NCI-H128 (cell line): ENCODE measurements around the gene HEATR5A.
"Not testable (repeated sequence)": the region's sequence is repeated elsewhere in the genome, so short reads cannot be mapped to it uniquely, and the experiment has no call there.

Source experiments
- DNase-seq: peaks from one replicate; lab custom pipeline; 2025; ENCODE audit not compliant: unreplicated experiment; lab: John Stamatoyannopoulos, UW

The HEATR5A gene

DNA sequence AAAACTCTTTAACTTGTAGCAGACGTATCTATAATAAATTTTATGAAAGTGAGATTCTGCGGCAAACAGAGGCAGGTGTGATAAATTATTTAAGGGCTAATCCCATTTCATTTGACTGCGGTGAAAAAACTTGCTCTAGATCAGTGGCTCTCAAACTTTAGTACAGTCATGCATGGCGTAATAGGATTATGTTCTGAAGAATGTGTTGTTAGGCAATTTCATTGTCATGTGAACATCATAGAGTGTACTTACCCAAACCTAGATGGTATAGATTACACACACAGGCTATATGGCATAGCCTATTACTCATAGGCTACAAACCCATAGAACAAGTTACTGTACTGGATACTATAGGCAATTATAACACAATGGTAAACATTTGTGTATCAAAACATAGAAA is 83.7 kb downstream of the HEATR5A start:
- no peak for DNase-seq

DNA sequence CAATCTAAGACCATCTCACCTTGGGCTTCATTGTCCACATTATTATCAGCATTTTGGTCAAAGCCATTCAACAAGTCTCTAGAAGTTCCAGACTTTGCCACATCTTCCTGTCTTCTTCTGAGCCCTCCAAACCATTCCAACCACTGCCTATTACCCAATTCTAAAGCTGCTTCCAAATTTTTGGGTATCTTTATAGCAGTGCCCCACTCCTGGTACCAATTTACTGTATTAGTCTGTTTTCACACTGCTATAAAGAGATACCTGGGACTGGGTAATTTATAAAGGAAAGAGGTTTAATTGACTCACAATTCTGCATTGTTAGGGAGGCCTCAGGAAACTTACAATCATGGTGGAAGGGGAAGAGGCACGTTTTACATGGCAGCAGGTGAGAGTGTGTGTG is 89.0 kb downstream of the HEATR5A start:
- not testable (repeated sequence) for DNase-seq

DNA sequence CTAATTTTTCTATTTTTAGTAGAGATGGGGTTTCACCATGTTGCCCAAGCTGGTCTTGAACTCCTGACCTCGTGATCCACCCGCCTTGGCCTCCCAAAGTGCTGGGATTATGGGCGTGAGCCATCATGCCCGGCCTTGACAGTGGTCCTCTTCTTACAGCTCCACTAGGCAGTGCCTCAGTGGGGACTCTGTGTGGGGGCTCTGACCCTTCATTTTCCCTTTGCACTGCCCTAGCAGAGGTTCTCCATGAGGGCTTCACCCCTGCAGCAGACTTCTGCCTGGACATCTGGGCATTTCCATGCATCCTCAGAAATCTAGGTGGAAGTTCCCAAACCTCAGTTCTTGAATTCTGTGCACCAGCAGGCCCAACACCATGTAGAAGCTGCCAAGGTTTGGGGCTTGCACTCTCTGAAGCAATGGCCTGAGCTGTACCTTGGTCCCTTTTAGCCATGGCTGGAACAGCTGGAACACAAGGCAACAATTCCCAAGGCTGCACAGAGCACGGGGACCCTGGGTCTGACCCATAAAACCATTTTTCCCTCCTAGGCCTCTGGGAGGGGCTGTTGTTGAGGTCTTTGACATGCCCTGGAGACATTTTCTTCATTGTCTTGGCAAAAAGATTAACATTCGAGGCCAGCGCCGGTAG is 90.4 kb downstream of the HEATR5A start:
- not testable (repeated sequence) for DNase-seq

DNA sequence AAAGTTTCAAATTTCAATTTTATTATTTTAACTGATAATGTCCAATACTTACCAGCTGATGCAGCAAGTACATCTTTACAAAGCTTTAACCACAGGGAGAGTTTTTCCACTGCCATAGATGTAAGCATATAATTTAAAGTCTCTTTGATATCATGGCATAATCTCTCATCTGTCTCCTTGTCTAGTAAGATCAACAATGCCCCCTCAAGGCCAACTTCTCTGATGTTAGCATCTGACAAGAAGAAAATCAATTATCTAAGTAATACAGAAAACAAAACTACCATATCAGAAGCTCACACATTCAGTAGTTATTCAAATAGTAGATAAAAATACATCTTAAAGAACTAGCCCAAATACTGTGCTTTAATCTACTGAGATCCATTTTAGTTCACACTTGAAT is 94.2 kb downstream of the HEATR5A start:
- DNase-seq, result no peak

DNA sequence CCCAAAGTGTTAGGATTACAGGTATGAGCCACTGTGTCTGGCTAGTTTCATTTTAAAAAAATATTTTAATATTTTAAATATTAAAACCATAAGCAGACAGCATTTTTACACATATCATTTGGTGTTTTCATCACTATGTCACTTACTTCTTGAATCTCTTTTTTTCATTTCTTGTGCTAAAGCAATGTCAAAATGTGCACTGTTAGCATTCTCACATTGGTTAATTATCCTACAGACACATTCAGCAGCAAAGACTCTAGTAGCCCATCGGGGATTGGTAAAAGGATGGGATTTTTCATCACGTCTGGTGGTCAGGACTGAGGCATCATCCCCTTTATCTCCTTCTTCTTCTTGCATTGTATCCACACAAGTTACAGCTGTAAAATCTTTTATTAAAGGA is 96.9 kb downstream of the HEATR5A start:
- DNase-seq, result no peak

DNA sequence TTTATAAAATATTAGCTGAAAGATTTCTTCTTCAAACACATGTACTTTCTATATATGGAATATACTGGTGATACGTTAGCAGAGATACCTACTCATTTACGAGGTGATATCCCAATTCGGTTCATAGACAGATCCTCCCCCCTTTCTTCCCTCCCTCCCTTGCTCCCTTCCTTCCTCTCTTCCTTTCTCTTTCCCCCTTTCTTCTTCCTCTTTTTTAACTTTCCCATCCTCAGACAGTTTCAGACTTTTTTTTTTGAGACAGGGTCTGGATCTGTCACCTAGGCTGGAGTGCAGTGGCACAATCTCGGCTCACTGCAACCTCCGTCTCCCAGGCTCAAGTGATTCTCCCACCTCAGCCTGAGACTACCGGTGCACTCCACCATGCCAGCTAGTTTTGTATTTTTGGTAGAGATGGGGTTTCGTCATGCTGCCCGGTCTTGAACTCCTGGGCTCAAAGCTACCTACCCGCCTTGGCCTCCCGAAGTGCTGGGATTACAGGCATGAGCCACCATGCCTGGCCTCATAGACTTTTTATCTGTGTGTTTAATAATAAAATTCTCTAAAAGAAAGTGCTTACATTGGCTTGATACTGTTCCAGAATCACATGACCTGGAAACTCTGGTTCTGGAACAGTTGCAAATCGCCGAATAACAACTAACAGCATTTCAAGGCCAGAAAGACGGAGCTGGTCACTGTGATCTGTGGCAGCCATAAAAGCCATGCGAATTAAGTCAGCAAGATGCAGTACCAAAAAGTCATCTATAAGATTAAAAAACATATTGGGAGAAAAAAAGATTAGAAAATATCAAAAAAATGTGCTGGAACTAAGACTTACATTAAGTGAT is 99.2 kb downstream of the HEATR5A start:
- DNase-seq, result no peak

DNA sequence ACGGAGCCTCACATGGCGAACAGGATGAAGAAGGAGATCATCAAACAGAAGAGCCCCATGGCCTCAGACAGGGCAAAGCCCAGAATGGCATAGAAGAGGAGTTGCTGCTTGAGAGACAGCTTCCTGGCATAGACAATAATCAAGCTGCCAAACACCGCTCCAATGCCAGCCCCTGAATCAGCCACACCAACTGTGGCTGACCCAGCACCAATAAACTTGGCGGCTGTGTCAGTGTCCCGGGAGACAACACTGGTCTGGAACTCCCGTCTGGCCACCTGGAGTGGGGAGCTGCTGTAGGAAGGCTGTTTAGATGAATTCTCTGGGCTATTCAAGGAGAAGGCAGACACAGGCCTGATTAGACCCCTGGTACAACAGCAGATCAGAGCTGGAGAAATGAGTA is 100.1 kb downstream of the HEATR5A start:
- no peak for DNase-seq

DNA sequence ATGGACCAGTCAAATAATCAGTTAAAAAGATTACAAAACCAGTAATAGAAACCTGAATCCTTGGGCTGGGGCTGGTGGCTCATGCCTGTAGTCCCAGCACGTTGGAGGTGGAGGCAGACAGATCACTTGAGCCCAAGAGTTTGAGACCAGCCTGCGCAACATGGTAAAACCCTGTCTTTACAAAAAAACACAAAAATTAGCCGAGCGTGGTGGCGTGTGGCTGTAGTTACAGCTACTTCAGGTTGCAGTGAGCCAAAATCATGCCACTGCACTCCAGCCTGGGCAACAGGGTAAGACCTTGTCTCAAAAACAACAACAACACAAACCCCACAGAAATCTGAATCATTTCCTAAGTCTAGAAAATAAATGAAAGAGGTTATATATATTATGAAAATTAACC is 100.6 kb downstream of the HEATR5A start:
- DNase-seq, result no peak

DNA sequence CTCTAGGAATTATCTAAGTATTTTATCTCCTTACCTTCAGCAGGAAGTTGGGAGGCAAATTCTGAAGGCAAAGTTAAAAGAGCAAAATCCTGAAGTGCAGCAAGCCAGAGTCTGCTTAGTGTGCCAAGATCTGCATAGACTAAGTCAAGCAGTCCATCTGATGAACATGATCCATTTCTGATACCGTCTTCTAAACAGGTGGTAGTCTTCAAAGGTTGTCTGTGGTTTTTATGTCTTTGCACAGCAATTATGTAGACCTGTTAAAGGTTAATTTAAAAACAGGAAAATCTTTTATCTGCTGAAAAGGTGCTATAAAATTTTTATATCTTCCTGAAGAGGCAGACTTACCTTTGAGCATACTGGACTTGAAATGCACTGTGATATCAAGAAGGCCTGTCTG is 107.4 kb downstream of the HEATR5A start:
- DNase-seq, result no peak

DNA sequence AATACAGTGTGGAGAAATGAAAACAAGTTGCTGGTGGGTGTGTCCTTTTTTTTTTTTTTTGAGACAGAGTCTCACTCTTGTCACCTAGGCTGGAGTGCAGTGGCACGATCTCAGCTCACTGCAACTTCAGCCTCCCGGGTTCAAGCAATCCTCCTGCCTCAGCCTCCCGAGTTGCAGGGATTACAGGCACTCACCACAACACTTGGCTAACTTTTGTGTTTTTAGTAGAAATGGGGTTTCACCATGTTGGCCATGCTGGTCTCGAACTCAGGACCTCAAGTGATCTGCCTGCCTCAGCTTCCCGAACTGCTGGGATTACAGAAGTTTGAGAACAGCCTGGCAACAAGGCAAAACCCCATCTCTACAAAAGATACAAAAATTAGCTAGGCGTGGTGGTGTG is 108.0 kb downstream of the HEATR5A start:
- DNase-seq, result not testable (repeated sequence)

DNA sequence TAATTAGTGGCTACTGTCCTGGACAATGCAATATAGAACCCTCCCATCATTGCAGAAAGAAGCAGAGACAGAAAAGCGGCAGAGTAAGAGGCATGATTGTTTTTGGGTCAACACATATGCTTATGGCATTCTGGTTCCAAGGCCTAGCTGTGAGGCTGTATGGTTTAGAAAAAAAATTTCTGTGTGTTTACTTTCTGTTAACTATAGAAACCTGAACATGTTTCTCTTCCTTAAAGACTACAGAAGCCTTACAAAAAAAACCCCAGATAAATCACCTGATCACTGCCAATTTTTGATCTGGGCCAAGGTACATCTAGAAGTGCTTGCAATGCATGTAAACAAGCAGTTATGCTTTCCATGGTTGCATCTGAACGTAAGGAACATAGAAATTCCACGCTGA is 112.7 kb downstream of the HEATR5A start:
- no peak for DNase-seq

DNA sequence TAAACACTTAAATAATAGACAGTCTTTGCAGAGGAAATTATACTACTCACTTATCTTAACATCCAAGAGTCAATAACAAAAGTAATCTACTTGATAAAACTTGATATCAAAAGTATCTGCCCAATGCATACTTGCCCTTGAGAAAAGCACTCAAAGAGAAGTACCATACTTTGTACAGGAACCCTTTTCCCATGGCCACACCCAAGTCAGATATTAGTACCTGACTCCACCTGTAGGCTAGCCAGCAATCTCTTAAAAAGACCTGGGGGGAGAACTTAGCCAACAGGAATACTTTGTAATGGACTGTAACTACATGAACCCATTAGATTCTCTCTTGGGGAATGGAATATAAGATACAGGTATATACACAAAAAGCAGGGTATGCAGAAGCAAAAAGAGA is 113.2 kb downstream of the HEATR5A start:
- no peak for DNase-seq

DNA sequence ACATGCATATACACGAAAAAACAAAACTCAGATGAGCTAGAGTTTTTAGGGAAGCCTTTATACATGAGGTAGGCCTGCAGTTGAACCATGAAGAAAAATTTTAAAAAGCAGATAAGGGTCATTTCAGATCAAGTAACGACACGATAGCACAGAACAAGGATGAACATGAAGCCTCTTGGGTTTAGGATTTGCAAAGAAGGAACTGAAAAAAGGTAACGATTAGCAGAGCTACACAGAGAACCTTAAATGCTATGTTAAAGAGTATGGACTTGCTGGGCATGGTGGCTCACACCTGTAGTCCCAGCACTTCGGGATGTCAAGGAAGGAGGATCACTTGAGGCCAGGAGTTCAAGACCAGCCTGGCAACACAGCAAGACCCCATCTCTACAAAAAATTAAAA is 116.7 kb downstream of the HEATR5A start:
- no peak for DNase-seq

DNA sequence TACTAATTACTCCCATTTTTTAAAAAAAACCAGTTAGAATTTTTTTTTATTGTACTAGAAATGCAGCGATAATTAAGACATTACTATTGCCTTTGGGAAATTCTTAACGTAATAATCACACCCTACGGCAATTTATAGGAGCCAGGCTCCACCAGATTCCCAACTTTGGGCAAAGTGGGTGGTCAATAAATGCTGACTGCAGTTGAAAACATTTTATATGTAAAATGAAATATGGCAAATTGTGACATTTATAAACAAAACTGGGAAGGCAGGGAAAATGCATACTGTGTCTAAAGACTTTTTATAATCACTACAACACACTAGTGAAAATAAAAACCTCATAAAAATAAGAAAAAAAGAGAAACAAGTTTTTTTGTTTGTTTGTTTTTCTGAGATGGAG is 119.5 kb downstream of the HEATR5A start:
- DNase-seq, result no peak

DNA sequence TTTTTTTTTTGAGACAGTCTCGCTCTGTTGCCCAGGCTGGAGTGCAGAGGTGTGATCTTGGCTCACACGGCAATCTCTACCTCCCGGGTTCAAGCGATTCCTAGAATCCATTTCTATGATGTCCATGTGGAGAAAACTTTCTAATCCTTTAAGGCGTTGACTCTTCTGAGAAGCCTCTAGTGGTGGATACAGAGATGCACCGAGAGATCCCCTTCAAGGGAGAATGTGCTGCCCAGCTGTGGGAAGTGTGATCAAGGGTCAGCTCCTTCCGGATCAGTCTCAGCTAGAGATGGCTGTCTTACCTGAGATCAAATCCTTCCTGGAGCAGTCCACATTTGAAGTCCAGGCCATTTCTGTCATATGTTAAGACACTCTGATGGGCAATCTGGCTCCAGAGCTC is 120.1 kb downstream of the HEATR5A start:
- no peak for DNase-seq

DNA sequence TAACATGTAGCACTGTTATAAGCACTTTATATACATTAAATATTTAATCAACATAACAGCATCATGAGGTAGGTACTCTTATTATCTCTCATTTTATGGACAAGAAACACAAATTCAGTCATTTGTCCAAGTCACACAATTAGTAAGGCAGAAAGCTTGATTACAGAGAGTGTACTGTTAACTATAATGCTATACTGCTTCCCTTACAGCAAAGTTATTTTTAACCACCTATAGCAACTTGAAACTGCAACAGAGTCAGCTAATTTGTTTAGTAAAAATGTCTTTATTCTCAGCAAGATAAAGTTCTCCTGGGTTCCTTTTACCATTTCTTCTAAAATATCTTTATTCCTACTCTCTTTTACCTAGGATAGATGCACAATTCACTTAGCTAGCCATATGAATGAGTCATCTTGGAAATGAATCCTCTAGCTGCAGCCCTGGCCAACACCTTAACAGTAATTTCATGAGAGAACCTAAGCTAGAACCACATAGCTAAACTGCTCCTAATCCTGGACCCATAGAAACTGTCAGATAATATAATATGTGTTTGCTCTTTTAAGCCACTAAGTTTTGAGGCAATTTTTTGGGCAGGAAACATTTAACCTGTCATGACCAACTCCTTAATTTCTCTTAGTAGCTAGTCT is 122.5 kb downstream of the HEATR5A start:
- no peak for DNase-seq

DNA sequence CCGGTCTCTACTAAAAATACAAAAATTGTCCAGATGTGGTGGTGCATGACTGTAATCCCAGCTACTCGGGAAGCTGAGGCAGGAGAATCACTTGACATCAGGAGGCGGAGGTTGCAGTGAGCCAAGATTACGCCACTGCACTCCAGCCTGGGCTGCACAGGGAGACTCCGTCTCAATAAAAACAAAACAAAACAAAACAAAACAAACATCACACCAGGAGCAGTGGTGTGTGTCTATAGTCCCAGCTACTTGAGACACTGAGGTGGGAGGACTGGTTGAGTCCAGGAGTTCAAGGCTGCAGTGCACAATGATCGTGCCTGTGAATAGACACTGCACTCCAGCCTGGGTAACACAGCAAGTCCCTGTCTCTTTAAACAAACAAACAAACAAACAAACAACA is 123.2 kb downstream of the HEATR5A start:
- DNase-seq, result no peak

DNA sequence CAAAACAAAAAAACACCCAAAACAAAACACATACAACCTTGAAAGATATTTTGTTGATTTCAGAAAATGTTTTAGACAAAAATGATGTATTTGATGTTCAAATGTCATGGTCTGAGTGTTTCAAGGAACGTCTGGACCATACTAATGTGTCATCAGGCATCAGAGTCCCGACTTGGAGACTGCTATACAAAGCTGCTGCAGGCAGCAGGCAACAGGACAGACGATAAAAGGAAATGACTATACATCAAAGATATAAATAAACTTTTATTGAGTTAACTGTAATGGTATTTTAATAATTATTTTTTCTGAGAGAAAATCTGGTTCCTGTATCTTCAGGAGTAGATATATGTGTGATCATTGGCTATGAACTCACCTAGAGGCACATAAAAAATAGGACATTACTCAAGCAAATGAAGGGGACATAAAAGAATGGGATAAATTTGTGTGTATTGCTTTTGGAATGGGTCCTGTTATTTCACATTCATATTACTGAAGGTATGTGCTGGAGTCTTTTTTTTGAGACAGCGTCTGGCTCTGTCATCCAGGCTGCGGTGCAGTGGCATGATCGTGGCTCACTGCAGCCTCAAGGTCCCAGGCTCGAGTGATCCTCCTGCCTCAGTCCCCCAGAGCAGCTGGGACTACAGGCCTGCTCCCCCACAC is 125.5 kb downstream of the HEATR5A start:
- DNase-seq, result no peak

DNA sequence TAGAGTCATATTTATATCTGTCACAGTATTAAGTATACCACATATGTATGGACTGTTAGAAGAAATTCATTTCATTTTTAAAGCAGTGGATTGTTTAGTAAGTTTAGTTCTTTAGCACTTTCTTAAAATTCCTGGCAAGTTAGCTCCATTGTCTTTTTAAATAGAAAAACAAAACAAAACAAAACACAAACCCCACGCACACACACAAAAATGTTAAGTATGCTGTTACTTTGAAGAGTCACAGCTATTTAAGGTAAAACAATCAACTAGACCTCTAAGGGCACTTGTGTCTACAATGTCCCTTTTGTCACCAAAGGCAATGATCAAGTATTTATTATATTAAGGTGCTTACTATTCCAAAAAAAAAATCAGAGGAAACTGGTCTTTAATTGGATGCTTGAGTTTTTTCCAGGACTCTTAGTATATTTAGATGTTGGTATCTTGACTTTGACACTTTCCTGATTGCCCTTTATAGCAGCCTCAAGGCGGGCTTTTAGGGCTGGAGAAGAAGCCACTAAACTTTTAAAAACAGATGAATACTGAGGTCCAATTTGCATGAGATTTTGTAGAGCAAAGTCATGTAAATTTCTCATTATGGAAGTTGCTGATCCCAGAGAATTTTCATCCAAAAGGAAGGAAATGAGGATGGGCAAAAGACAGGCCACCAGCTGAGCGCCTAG is 127.3 kb downstream of the HEATR5A start:
- no peak for DNase-seq

DNA sequence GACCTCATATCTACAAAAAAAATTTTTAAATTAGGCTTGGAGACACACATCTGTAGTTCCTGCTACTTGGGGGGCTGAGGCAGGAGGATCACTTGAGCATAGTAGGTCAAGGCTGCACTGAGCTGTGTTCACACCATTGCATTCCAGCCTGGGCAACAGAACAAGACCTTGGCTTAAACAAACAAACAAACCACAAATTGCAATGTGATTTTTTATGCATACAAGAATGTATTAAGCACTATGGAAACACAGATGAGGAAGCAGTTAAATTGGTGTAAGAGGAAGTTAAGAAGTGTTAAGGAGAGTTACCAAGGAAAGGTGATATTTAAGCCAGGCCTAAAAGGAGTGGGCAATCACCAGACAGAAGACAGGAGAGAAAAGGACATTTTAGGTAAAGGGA is 129.1 kb downstream of the HEATR5A start:
- no peak for DNase-seq

DNA sequence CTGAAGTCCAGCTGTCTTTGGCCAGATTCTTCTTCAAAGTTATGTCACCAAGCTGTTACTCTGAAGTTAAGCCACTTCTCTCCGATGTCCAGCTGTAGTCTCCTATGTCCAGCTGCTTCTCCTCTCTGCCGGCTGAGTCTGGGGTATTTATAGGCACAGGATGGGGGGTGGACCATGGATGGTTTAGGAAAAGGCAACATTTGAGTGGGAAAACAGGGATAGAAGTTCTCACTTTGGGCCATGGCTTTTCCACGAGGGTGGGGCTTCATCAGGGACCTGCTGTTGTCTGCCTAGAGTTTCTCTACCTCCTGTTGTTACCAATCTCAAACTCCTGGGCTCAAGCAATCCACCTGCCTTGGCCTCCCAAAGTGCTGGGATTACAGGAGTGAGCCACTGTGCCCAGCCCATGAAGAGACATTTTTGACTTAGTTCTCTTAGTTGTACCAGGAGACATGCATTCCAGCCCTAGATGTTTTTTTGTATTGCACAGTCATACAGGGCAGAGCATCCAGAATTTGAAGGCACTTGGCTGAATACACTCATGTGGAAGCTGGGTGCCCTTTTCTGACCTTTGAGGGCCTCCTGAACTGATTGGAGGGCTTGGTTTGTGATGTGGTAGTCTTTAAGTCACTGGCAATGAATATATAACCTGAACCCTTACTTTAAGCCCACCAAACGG is 132.9 kb downstream of the HEATR5A start:
- DNase-seq, result no peak
